Liver (tissue), 3 donors: Measurements from ENCODE around the gene NFIB.

ENCODE experiments used
- ATF3 ChIP-seq: IDR thresholded peaks from 2 replicates; pipeline ENCODE4 v1.6.1; 2016; ENCODE audit warnings: antibody characterized with exemption
- CTCF ChIP-seq: fragments of 150-350 bp; IDR thresholded peaks from 2 replicates; pipeline ENCODE4 v1.5.1; 2017; ENCODE audit warnings: improper control_type of control experiment, low read depth, low read length; ENCODE audit not compliant: missing input control
- EGR1 ChIP-seq, 2 donors: IDR thresholded peaks; 2 replicates each; pipeline ENCODE4 v1.6.1; 2016 to 2018; ENCODE audit warnings: antibody characterized with exemption in 2 of 2, low read depth in 2 of 2
- FOXA1 ChIP-seq: IDR thresholded peaks from 2 replicates; pipeline ENCODE4 v1.6.1; 2016; ENCODE audit warnings: antibody characterized with exemption
- GABPA ChIP-seq, 2 donors: IDR thresholded peaks in 1 of 2; conservative IDR thresholded peaks in 1 of 2; 2 replicates each; pipeline ENCODE4 v1.6.1; 2016; ENCODE audit warnings: antibody characterized with exemption in 2 of 2, mild to moderate bottlenecking in 1 of 2, moderate library complexity in 1 of 2
- MAX ChIP-seq: IDR thresholded peaks from 2 replicates; pipeline ENCODE4 v1.6.1; 2016; ENCODE audit warnings: antibody characterized with exemption
- NR2F2 ChIP-seq: IDR thresholded peaks from 2 replicates; pipeline ENCODE4 v1.6.1; 2016; ENCODE audit warnings: antibody characterized with exemption
- RAD21 ChIP-seq, 2 donors: IDR thresholded peaks; 2 replicates each; pipeline ENCODE4 v1.6.1; 2016; ENCODE audit warnings: antibody characterized with exemption in 2 of 2, mild to moderate bottlenecking in 2 of 2
- REST ChIP-seq: IDR thresholded peaks from 2 replicates; pipeline ENCODE4 v1.6.1; 2016; ENCODE audit warnings: antibody characterized with exemption, mild to moderate bottlenecking
- RXRA ChIP-seq, 2 donors: IDR thresholded peaks; 2 replicates each; pipeline ENCODE4 v1.6.1; 2017 to 2018; ENCODE audit warnings: antibody characterized with exemption in 2 of 2, mild to moderate bottlenecking in 1 of 2
- SP1 ChIP-seq: IDR thresholded peaks from 2 replicates; pipeline ENCODE4 v1.6.1; 2018; ENCODE audit warnings: antibody characterized with exemption, mild to moderate bottlenecking
- TAF1 ChIP-seq: conservative IDR thresholded peaks from 2 replicates; pipeline ENCODE4 v1.6.1; 2016; ENCODE audit warnings: antibody characterized with exemption, mild to moderate bottlenecking
- YY1 ChIP-seq: IDR thresholded peaks from 2 replicates; pipeline ENCODE4 v1.6.1; 2016; ENCODE audit warnings: antibody characterized with exemption, mild to moderate bottlenecking
- ZBTB33 ChIP-seq: IDR thresholded peaks from 2 replicates; pipeline ENCODE4 v1.6.1; 2016; ENCODE audit warnings: antibody characterized with exemption
- donor health status: healthy.
- donor health status: healthy.

- TF ChIP-seq MAX, result no peak
- no peak for TF ChIP-seq CTCF
- TF ChIP-seq EGR1 (IDR thresholded peaks at IDR 0.05; ENCODE audit: low read depth in 2 of 2), result no peak
- no peak for TF ChIP-seq YY1
- no peak for TF ChIP-seq TAF1
- TF ChIP-seq ATF3, result no peak
- no peak for TF ChIP-seq GABPA (IDR thresholded peaks at IDR 0.05 in 1 of 2, conservative IDR thresholded peaks at IDR 0.05 in 1 of 2)
- TF ChIP-seq RXRA (IDR thresholded peaks at IDR 0.05), result no peak
- no peak for TF ChIP-seq SP1
- no peak for TF ChIP-seq FOXA1
- no peak for TF ChIP-seq RAD21 (IDR thresholded peaks at IDR 0.05)
- no peak for TF ChIP-seq REST
- no peak for TF ChIP-seq NR2F2
- TF ChIP-seq ZBTB33, result no peak
These were observed 262.5 kb downstream of the NFIB start for GRCh38 chr9:14051419-14051818.
